MCF 10A (cell line): ENCODE measurements around the gene SUDS3. TPM values are rescaled to one million over a fixed set of nuclear protein-coding genes. Genes with fewer than 3 reads are reported as not detected.

Experiments used
- BruUV-seq: library from RNA; stranded (reverse); fragments of 400-500 nt; replicated peaks from 2 replicates; lab custom pipeline; 2021; lab: Mats Ljungman, UMichigan
- CTCF ChIA-PET: fragments of 300-600 bp; sonication (Branson Sonifier 250); formaldehyde crosslinking; extraction: SDS; loops from one replicate; lab custom pipeline; 2021; ENCODE audit warnings: antibody characterized with exemption, inconsistent platforms; lab: Yijun Ruan, JAX
- POLR2A ChIA-PET: fragments of 300-600, 350-650 bp; sonication (Branson Sonifier 250); formaldehyde crosslinking; extraction: SDS; loops from one replicate; lab custom pipeline; 2020; ENCODE audit warnings: antibody characterized with exemption, inconsistent platforms; lab: Yijun Ruan, JAX
- DNase-seq: peaks from one replicate; pipeline ENCODE4 v3.0.0-alpha.2; 2018; ENCODE audit not compliant: unreplicated experiment
- H3K27ac Mint-ChIP-seq: one replicate; pipeline ENCODE4 v1.8.0; 2022; ENCODE audit warnings: mild to moderate bottlenecking, low read depth, mixed read lengths; ENCODE audit not compliant: unreplicated experiment
- H3K27me3 Mint-ChIP-seq: one replicate; pipeline ENCODE4 v1.8.0; 2022; ENCODE audit warnings: mixed read lengths; ENCODE audit not compliant: insufficient read depth, unreplicated experiment
- H3K36me3 Mint-ChIP-seq: one replicate; pipeline ENCODE4 v1.8.0; 2022; ENCODE audit warnings: mild to moderate bottlenecking, moderate library complexity, mixed read lengths; ENCODE audit not compliant: insufficient read depth, unreplicated experiment
- H3K4me1 Mint-ChIP-seq: one replicate; pipeline ENCODE4 v1.8.0; 2022; ENCODE audit warnings: mixed read lengths; ENCODE audit not compliant: insufficient read depth, unreplicated experiment
- H3K4me3 Mint-ChIP-seq: one replicate; pipeline ENCODE4 v1.8.0; 2022; ENCODE audit warnings: mild to moderate bottlenecking, moderate library complexity, mixed read lengths; ENCODE audit not compliant: unreplicated experiment
- H3K9me3 Mint-ChIP-seq: one replicate; pipeline ENCODE4 v1.8.0; 2022; ENCODE audit warnings: mixed read lengths; ENCODE audit not compliant: unreplicated experiment
- CTCF ChIP-seq: fragments of 200-600 bp; IDR thresholded peaks from one replicate; pipeline ENCODE4 v1.8.0; 2022; ENCODE audit warnings: antibody characterized with exemption, mild to moderate bottlenecking; ENCODE audit not compliant: unreplicated experiment
- intact Hi-C: fragments of 100-400 bp; cut with micrococcal nuclease; formaldehyde crosslinking; loops from 2 replicates; pipeline ENCODE4 v1.14.1; 2022
- total RNA-seq: library from RNA; stranded (reverse); gene quantifications from 2 replicates; pipeline ENCODE4 v1.2.3, GENCODE V29; 2022

The SUDS3 gene
- total RNA-seq, 1 experiment from 2014 or later, result 19.6 TPM

GRCh38 chr12:118361889-118362288 lies 14.5 kb upstream of the SUDS3 start:
- Mint-ChIP-seq H3K36me3 (no peaks in the 10 kb centered on the region), H3K27me3 (no peaks in the 10 kb centered on the region), H3K9me3 (no peaks in the 10 kb centered on the region), H3K4me1 (peaks cover 11% of the 10 kb centered on the region), H3K4me3 (no peak overlapping the region), H3K27ac (no peak overlapping the region)
- ChIA-PET CTCF (interaction anchor here (1.6 kb wide), 1 partner anchor 14 kb away, joined by 4 read pairs; no protein-coding TSS in a partner anchor), POLR2A (interaction anchor here (1.4 kb wide), 1 partner anchor 9 kb away, joined by 4 read pairs; no protein-coding TSS in a partner anchor)
- BruUV-seq, result no TSS peak
- intact Hi-C loops, result no loop called here
- no peak for TF ChIP-seq CTCF
- no peak for DNase-seq

DNA sequence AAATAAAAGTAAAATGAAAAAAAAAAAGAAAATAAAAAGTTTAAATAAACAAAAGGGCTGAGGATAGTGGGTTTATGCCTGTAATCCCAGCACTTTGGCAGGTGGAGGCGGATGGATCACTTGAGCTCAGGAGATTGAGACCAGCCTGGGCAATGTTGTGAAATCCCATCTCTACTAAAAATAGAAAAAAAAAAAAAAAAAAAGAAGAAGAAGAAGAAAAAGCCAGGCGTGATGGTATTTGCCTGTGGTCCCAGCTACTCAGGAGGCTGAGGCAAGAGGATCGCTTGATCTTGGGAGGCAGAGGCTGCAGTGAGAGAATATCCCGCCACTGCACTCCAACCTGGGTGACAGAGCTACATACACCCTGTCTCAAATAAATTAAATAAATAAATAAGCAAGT lies 7.5 kb upstream of the SUDS3 start:
- Mint-ChIP-seq H3K4me1 (peaks cover 8% of the 10 kb centered on the region), H3K4me3 (no peak overlapping the region), H3K36me3 (no peaks in the 10 kb centered on the region), H3K27ac (no peak overlapping the region), H3K9me3 (no peaks in the 10 kb centered on the region), H3K27me3 (no peaks in the 10 kb centered on the region)
- no peak for DNase-seq
- POLR2A ChIA-PET, result interaction anchor here (0.8 to 1.6 kb wide), 2 partner anchors 11 to 12 kb away, joined by 3 to 4 read pairs; no protein-coding TSS in a partner anchor
- intact Hi-C loops, result no loop called here
- no peak for TF ChIP-seq CTCF
- no TSS peak for BruUV-seq
- CTCF ChIA-PET, result interaction anchor here (0.6 to 2.7 kb wide), 7 partner anchors 9 to 1158 kb away, joined by 3 to 10 read pairs (median 3); no protein-coding TSS in a partner anchor

- BruUV-seq, result no TSS peak
- Mint-ChIP-seq H3K27me3 (no peaks in the 10 kb centered on the region), H3K4me1 (peaks cover 8% of the 10 kb centered on the region), H3K36me3 (no peaks in the 10 kb centered on the region), H3K9me3 (no peaks in the 10 kb centered on the region), H3K4me3 (peak overlapping the region; percentile 98), H3K27ac (no peak overlapping the region)
- ChIA-PET POLR2A (interaction anchor here (0.7 to 2.5 kb wide), 13 partner anchors 8 to 234 kb away, joined by 3 to 28 read pairs (median 4); no protein-coding TSS in a partner anchor), CTCF (interaction anchor here (0.6 to 1.5 kb wide), 9 partner anchors 14 to 516 kb away, joined by 3 to 7 read pairs (median 4); no protein-coding TSS in a partner anchor)
- no peak for TF ChIP-seq CTCF
- DNase-seq, result no peak
- intact Hi-C loops, result no loop called here
These were observed 5.8 kb upstream of the SUDS3 start for GRCh38 chr12:118370601-118371000.

DNA sequence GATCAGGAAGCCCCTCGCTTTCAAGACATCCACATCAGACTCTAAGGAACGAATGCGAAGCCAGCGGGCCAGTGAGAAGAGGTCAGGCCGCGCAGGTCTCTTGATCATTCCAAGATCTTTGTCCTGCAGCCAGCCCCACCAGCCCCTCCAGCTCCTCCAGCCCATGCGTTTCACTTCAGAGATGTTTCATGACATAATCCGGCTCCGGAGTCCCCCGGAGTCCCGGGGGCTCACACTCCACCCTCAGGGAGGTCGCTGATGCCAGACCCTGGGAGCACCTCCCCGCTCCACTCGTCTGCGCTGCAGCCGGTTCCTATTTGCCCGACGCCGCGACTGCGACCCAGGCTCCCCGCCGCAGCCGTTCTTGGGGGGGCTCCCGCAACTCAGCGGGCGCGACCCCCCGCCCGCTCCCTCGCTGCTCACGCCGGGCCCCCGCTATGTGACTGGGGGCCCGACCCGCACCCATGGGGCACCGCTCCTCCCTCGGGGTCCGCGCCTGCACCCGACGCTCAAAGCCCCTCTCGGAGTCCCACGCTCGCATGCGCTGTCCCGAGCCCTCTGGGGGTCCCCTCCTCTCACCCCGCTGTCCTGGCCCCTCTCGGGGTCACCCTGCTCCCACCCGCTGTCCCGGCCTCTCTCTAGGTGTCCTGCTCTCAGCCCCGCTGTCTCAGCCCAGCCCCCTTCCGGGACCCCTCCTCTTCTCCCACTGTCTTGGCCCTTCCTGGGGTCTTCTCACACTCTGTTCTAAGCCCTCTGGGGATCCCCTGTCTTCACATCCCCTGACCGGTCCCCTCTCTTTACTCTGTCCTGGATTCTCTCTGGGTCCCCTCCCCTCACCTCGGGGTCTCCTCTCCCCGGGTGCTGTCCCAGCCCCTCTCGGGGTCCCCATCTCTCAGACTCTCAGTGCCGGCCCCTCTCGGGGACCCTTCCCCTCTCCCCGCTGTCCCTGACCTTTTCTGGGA lies 4.8 kb upstream of the SUDS3 start:
- intact Hi-C loops, result loop anchor here (2.0 kb wide), 1 partner anchor 133 kb away; no protein-coding TSS in a partner anchor
- BruUV-seq, result no TSS peak
- CTCF ChIA-PET, result interaction anchor here (0.6 to 1.5 kb wide), 8 partner anchors 15 to 517 kb away, joined by 3 to 7 read pairs (median 4); no protein-coding TSS in a partner anchor
- Mint-ChIP-seq H3K27me3 (no peaks in the 10 kb centered on the region), H3K36me3 (no peaks in the 10 kb centered on the region), H3K9me3 (no peaks in the 10 kb centered on the region), H3K4me1 (peaks cover 8% of the 10 kb centered on the region), H3K27ac (peak overlapping the region; percentile 99), H3K4me3 (peak overlapping the region; percentile 98)
- POLR2A ChIA-PET, result interaction anchor here (0.7 to 2.5 kb wide), 13 partner anchors 9 to 235 kb away, joined by 3 to 28 read pairs (median 4); no protein-coding TSS in a partner anchor
- peak; percentile 46 for DNase-seq
- TF ChIP-seq CTCF, result no peak
